ENCODE data around the gene TPST1. TPM values are rescaled to one million over a fixed set of nuclear protein-coding genes. Genes with fewer than 3 reads are reported as not detected.
"Not testable (repeated sequence)": the region's sequence is repeated elsewhere in the genome, so short reads cannot be mapped to it uniquely, and the experiment has no call there.

The TPST1 gene
- total RNA-seq, 4 donors from 2014 or later = 9.6 to 22.4 (median 14.4) TPM

DNA sequence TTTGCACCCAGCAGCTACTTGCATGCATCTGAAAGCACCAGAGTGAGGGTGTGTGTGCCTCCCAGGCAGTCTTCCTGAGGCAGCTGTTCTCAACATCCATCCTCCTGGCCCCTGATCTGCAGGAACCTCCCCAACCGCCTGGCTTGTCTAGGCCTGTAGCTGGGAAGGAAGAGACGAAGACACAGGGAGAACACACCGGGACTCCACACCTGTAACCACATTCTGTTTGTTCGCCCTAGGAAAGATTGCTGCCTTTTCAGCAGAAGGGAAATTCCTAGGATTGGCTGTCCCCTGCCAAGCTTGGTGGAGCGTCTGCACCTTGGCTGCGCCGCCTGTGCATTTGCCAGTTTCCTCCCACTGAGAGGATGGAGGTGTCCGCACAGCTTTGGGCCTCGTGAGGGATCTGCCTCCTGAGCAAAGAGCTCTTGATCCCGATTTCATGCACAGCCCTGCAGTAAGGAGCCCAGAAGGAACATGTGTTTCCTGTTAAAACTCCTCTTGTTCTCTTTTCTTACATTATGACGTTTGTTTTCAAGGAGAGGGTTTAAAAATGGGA, 154.6 kb downstream of the TPST1 start:
- TF ChIP-seq POLR2AphosphoS5 (IDR thresholded peaks at IDR 0.05) = no peak
- TF ChIP-seq, protein P1, sequence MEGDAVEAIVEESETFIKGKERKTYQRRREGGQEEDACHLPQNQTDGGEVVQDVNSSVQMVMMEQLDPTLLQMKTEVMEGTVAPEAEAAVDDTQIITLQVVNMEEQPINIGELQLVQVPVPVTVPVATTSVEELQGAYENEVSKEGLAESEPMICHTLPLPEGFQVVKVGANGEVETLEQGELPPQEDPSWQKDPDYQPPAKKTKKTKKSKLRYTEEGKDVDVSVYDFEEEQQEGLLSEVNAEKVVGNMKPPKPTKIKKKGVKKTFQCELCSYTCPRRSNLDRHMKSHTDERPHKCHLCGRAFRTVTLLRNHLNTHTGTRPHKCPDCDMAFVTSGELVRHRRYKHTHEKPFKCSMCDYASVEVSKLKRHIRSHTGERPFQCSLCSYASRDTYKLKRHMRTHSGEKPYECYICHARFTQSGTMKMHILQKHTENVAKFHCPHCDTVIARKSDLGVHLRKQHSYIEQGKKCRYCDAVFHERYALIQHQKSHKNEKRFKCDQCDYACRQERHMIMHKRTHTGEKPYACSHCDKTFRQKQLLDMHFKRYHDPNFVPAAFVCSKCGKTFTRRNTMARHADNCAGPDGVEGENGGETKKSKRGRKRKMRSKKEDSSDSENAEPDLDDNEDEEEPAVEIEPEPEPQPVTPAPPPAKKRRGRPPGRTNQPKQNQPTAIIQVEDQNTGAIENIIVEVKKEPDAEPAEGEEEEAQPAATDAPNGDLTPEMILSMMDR (IDR thresholded peaks at IDR 0.05) = no peak
- no peak for TF ChIP-seq POLR2A (IDR thresholded peaks at IDR 0.05; ENCODE audit: low read depth)
- TF ChIP-seq EP300 (IDR thresholded peaks at IDR 0.05) = no peak
- 70% methylated on average over 10 of the region's 11 CpGs for WGBS
- Histone ChIP-seq H3K27ac (replicated peaks in 1 of 4) (no peak overlapping the region), H3K27me3 (no peaks in the 10 kb centered on the region), H3K4me3 (no peak overlapping the region), H3K9me3 (no peaks in the 10 kb centered on the region), H3K4me1 (peaks cover 0 to 4% (median 0%) of the 10 kb centered on the region in 4 donors), H3K36me3 (peaks cover 0 to 4% (median 0%) of the 10 kb centered on the region in 4 donors)
- DNase-seq (ENCODE audit: extremely low spot score) = no peak
- intact Hi-C loops (cut with DNase I) = no loop called here

DNA sequence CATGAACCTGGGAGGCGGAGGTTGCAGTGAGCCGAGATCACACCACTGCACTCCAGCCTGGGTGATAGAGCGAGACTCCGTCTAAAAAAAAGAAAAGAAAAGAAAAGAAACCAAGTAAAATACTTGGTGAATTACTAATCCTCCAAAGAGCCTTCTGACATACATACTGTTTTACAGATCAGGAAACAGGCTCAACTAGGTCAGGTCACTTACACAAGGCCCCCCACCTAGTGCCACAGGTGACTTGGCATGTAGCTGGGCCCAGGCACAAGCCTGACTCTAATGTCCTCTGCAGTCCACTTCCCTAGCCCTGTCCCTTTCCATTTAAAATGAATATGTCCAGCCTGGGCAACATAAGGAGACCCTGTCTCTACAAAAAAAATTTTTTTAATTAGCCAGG, 157.0 kb downstream of the TPST1 start:
- WGBS = 98% methylated on average over 4 of the region's 4 CpGs
- no peak for TF ChIP-seq POLR2A (IDR thresholded peaks at IDR 0.05; ENCODE audit: low read depth)
- TF ChIP-seq, protein P1 (IDR thresholded peaks at IDR 0.05) = no peak
- no peak for TF ChIP-seq POLR2AphosphoS5 (IDR thresholded peaks at IDR 0.05)
- no peak for TF ChIP-seq EP300 (IDR thresholded peaks at IDR 0.05)
- intact Hi-C loops (cut with DNase I) = no loop called here

DNA sequence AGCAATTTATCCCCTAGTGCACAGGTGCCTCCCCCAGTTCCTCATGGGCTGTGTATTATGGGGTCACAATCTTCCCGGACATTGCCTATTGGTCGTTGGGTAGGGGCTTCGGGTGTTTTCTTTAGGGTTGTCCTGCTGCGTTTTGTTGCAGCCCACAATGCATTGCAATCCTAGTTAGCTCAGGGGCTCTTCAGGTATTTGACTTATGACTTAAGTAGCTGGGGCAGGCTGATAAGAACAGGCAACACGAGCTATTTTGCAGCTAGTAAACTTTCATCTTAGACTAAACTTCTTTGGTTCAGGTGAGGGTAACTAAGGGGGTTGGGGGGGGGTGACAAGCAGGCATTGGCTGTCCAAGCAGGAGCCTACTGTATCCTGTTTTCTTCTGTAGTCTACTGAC, 158.5 kb downstream of the TPST1 start:
- H3K4me1 ChIP-seq = peaks cover 0 to 4% (median 0%) of the 10 kb centered on the region in 4 donors
- no peaks in the 10 kb centered on the region for H3K27me3 ChIP-seq
- no peak overlapping the region for H3K27ac ChIP-seq (replicated peaks in 1 of 4)
- intact Hi-C loops (cut with DNase I) = no loop called here
- no peaks in the 10 kb centered on the region for H3K9me3 ChIP-seq
- peaks cover 0 to 4% (median 0%) of the 10 kb centered on the region in 4 donors for H3K36me3 ChIP-seq
- TF ChIP-seq POLR2AphosphoS5 (IDR thresholded peaks at IDR 0.05) (no peak), EP300 (IDR thresholded peaks at IDR 0.05) (no peak), POLR2A (IDR thresholded peaks at IDR 0.05; ENCODE audit: low read depth) (no peak)
- TF ChIP-seq, protein P1 (IDR thresholded peaks at IDR 0.05) = no peak
- no peak for DNase-seq (ENCODE audit: extremely low spot score)
- WGBS = 72% methylated on average over 5 of the region's 5 CpGs
- no peak overlapping the region for H3K4me3 ChIP-seq

More for the DNA sequence above, 157.0 kb downstream of the TPST1 start:
- H3K9me3 ChIP-seq = no peaks in the 10 kb centered on the region
- no peak overlapping the region for H3K27ac ChIP-seq (replicated peaks in 1 of 4)
- H3K27me3 ChIP-seq = no peaks in the 10 kb centered on the region
- DNase-seq (ENCODE audit: extremely low spot score) = no peak
- H3K4me3 ChIP-seq = no peak overlapping the region
- peaks cover 0 to 4% (median 0%) of the 10 kb centered on the region in 4 donors for H3K36me3 ChIP-seq
- H3K4me1 ChIP-seq = peaks cover 0 to 4% (median 0%) of the 10 kb centered on the region in 4 donors

DNA sequence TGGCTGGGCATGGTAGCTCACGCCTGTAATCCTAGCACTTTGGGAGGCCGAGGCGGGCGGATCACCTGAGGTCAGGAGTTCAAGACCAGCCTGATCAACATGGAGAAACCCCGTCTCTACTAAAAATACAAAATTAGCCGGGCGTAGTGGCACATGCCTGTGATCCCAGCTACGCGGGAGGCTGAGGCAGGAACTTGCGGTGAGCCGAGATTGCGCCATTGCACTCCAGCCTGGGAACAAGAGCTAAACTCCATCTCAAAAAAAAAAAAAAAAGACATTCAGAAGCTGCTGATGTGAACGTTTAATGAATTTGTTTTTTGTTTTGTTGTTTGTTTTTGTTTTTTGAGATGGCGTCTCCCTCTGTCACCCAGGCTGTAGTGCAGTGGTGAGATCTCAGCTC, 159.9 kb downstream of the TPST1 start:
- H3K4me1 ChIP-seq; DNase-seq (ENCODE audit: extremely low spot score); H3K27me3 ChIP-seq; H3K9me3 ChIP-seq; H3K27ac ChIP-seq (replicated peaks in 1 of 4); H3K4me3 ChIP-seq; H3K36me3 ChIP-seq; intact Hi-C loops (cut with DNase I): not testable (repeated sequence)
- WGBS = 98% methylated on average over 14 of the region's 14 CpGs

DNA sequence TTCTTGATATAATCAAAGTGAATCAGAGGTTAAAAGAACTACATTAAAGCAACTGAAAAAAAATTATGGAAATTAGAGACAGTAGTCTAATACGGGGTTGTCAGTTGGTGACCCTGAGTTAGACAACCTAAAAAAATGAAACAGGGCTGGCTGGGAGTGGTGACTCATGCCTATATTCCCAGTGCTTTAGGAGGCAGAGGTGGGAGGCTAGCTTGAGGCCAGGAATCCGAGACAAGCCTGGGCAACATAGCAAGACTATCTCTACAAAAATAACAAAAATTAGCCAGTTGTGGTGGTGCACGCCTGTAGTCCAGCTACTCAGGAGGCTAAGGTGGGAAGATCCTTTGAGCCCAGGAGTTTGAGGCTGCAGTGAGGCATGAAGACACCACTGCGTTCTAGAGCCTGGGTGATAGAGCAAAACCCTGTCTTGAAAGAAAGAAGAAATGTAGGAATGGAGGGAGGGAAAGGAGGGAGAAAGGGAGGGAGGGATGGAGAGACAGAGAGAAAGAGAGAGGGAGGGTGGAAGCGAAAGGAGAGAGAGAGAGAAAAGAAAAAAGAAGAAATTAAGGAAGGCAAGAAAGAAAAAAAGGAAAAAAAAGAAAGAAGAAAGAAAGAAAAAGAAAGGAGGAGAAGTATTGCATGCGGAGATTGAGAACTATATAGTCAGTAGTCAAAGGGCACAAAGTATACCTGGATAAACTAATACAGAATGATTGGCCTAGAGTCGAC, 166.1 kb downstream of the TPST1 start:
- no peak overlapping the region for H3K27ac ChIP-seq (replicated peaks in 1 of 4)
- TF ChIP-seq EP300 (IDR thresholded peaks at IDR 0.05) (no peak), POLR2A (IDR thresholded peaks at IDR 0.05; ENCODE audit: low read depth) (no peak), POLR2AphosphoS5 (IDR thresholded peaks at IDR 0.05) (no peak)
- TF ChIP-seq, protein P1 (IDR thresholded peaks at IDR 0.05) = no peak
- 75% methylated on average over 7 of the region's 7 CpGs for WGBS
- H3K4me1 ChIP-seq = no peaks in the 10 kb centered on the region
- no peaks in the 10 kb centered on the region for H3K27me3 ChIP-seq
- H3K36me3 ChIP-seq = peaks cover 0 to 1% (median under 1%) of the 10 kb centered on the region in 4 donors
- DNase-seq (ENCODE audit: extremely low spot score) = no peak
- intact Hi-C loops (cut with DNase I) = no loop called here
- H3K9me3 ChIP-seq = no peaks in the 10 kb centered on the region
- H3K4me3 ChIP-seq = no peak overlapping the region

DNA sequence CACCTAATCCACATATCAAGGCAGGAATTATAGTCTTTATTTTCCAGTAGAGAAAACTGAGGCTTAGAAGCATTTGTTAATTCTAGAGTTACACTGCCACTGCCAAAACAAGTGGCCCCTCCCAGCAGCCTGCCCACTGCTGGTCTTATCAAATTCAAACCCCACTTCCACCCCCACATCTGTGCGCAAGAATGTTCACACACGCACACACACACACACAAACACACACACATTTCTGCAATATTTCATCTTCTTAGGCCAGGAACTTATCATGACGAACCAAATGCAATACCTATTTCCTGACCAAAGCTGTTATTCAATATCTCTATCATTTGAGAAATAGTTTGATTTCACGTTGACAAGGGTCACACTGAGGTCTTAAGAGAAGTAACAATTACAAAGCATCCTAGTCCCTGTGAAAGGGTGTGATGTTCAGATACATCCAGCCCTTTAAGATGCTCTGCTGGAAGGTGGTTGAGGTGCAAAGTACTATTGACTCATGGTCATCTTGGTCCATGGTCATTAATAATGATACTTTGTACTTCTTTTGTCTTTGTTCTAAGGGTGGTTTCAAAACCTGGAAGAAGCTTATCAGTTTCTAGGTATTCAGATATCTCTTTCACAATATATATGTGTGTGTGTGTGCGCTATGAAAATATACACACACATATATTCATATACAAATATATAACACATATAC, 169.2 kb downstream of the TPST1 start:
- 85% methylated on average over 5 of the region's 5 CpGs for WGBS
- not testable (repeated sequence) for H3K27me3 ChIP-seq

More for the DNA sequence above, 169.2 kb downstream of the TPST1 start:
- H3K27ac ChIP-seq (replicated peaks in 1 of 4); H3K9me3 ChIP-seq; intact Hi-C loops (cut with DNase I); H3K4me3 ChIP-seq; H3K4me1 ChIP-seq; DNase-seq (ENCODE audit: extremely low spot score): not testable (repeated sequence)
- H3K36me3 ChIP-seq = peaks cover 0 to 20% (median 13%) of the 10 kb centered on the region in 4 donors
